Thyroid gland (tissue), 4 donors: Measurements from ENCODE around the gene VWF.

Experiments used
- POLR2A ChIP-seq, 2 donors: fragments of 450-650 bp; IDR thresholded peaks; one replicate each; pipeline ENCODE4 v1.6.1; 2017; ENCODE audit warnings: antibody characterized with exemption in 2 of 2, mild to moderate bottlenecking in 2 of 2, moderate library complexity in 1 of 2
- TF ChIP-seq, protein P1 (sequence below), 6 experiments: fragments of 200-600 bp in 3 of 6; fragments of 450-650 bp in 3 of 6; sonication (generic) in 3 of 6; IDR thresholded peaks; one replicate each; pipeline ENCODE4 v1.5.1; 2016 to 2019; ENCODE audit warnings: antibody characterized with exemption in 6 of 6, mild to moderate bottlenecking in 2 of 6, inconsistent platforms in 1 of 6, moderate library complexity in 1 of 6

DNA sequence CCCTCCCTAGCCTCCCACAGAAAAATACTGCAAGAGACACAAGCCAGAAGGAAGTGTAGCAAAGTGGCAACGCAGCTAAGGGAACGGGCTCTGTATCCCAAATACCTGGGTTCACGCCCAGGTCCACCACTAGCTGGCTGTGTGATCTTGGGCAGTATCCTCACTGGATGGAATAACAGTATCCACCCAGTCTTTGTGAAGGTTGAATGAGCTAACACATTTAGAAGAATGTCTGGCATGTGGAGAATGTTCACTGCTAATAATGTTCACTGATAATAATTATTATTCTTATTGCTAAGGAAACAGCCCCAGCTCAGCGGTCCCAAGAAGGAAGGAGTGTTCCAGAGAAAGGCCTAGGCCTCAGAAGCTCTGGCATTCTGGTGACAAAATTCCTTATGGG lies 70.9 kb downstream of the VWF start:
- TF ChIP-seq, protein P1, sequence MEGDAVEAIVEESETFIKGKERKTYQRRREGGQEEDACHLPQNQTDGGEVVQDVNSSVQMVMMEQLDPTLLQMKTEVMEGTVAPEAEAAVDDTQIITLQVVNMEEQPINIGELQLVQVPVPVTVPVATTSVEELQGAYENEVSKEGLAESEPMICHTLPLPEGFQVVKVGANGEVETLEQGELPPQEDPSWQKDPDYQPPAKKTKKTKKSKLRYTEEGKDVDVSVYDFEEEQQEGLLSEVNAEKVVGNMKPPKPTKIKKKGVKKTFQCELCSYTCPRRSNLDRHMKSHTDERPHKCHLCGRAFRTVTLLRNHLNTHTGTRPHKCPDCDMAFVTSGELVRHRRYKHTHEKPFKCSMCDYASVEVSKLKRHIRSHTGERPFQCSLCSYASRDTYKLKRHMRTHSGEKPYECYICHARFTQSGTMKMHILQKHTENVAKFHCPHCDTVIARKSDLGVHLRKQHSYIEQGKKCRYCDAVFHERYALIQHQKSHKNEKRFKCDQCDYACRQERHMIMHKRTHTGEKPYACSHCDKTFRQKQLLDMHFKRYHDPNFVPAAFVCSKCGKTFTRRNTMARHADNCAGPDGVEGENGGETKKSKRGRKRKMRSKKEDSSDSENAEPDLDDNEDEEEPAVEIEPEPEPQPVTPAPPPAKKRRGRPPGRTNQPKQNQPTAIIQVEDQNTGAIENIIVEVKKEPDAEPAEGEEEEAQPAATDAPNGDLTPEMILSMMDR (IDR thresholded peaks at IDR 0.05), result peak in 2 of 6 experiments; percentile 5 to 13
- TF ChIP-seq POLR2A (IDR thresholded peaks at IDR 0.05), result no peak
